CD4-positive, alpha-beta T cell treated with Interleukin-17A for 4 hours (primary cell): ENCODE data around the gene ERAS.
A peak's percentile ranks its signal among the peaks of the same experiment; 100 is the strongest.

Source experiments
- DNase-seq: peaks from one replicate; pipeline ENCODE4 v3.0.0-alpha.2; 2020; ENCODE audit warnings: mixed read lengths

The ERAS gene

GRCh38 chrX:48826135-48826875, at the start of gene ERAS:
Gene ERAS, plus strand, starts transcription at chrX:48826513. Its CDS starts 2,611 bp downstream, at chrX:48829124.
- DNase-seq, result peak; percentile 46

- no peak for DNase-seq
These were observed 49.4 kb upstream of the ERAS start for GRCh38 chrX:48776818-48777439.

- no peak for DNase-seq
These were observed 46.9 kb upstream of the ERAS start for GRCh38 chrX:48779399-48779798.

- DNase-seq, result no peak
These were observed 44.6 kb upstream of the ERAS start for GRCh38 chrX:48781705-48782104.

- DNase-seq, result no peak
These were observed 44.1 kb upstream of the ERAS start for GRCh38 chrX:48782216-48782615.

GRCh38 chrX:48782795-48783194, 43.5 kb upstream of the ERAS start:
- DNase-seq, result no peak

- no peak for DNase-seq
These were observed 41.6 kb upstream of the ERAS start for GRCh38 chrX:48784726-48785125.

GRCh38 chrX:48785186-48785539, 41.1 kb upstream of the ERAS start:
- no peak for DNase-seq

GRCh38 chrX:48785540-48786214, 40.6 kb upstream of the ERAS start:
- no peak for DNase-seq

- DNase-seq, result no peak
These were observed 39.9 kb upstream of the ERAS start, which contains the start of gene GATA1 for GRCh38 chrX:48786341-48786800. Gene GATA1, plus strand, starts transcription at chrX:48786590. Its CDS starts 4,520 bp downstream, at chrX:48791110.

GRCh38 chrX:48786825-48787504, 39.3 kb upstream of the ERAS start:
- no peak for DNase-seq

GRCh38 chrX:48787505-48788443, 38.5 kb upstream of the ERAS start:
- DNase-seq, result no peak

- DNase-seq, result no peak
These were observed 36.7 kb upstream of the ERAS start for GRCh38 chrX:48789366-48790220.

GRCh38 chrX:48790477-48790876, 35.8 kb upstream of the ERAS start:
- no peak for DNase-seq

- no peak for DNase-seq
These were observed 35.1 kb upstream of the ERAS start for GRCh38 chrX:48791063-48791820.

GRCh38 chrX:48792219-48792618, 34.1 kb upstream of the ERAS start:
- DNase-seq, result no peak

GRCh38 chrX:48793935-48794334, 32.4 kb upstream of the ERAS start:
- DNase-seq, result no peak

GRCh38 chrX:48794340-48794910, 31.9 kb upstream of the ERAS start:
- no peak for DNase-seq

GRCh38 chrX:48794911-48795515, 31.3 kb upstream of the ERAS start:
- no peak for DNase-seq

- no peak for DNase-seq
These were observed 28.0 kb upstream of the ERAS start for GRCh38 chrX:48798318-48798717.
